ENCODE results near the gene MPPED2.

Gene MPPED2

GRCh38 chr11:30423279-30423648 is 162.9 kb downstream of the MPPED2 start:
- DNase-seq, result no peak

DNA sequence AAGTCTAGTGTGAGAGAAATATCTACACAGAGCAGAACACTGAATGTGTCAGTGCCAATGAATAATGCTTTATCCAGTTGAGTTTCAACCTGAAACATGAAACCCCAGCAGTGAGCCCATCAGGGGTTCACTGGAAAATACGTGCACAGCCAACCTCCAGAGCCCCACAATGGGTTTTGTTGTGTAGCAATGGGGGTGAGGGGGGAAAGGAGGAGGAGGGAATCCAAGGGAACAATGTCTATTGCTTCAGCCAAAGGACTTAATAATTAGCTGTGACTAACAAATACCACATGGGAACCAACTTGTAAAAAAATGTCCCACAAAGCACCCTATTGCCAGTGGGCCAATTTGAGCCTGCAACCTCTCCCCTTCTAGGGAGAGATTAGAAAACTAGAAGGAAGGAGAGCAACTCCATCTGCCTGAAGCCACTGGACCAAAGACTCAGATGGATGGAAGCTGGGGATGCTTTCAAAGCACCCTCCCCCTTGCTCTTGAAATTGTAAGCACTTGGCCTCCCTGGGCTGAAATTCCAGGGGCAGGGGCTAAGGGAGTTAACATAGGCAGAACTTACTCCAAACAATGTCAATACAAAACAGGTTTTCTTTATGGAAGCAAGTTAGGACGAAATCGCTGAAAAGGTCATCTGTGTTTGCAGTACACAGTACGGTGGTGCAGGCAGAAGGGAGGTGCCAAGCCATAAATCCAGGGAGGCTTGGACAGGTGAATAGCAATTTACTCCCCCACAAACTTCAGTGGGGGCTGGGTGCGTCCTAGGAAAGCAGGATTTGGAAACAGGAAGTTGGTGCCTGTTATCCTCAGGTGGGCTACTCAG is 163.5 kb downstream of the MPPED2 start:
- DNase-seq, result no peak

DNA sequence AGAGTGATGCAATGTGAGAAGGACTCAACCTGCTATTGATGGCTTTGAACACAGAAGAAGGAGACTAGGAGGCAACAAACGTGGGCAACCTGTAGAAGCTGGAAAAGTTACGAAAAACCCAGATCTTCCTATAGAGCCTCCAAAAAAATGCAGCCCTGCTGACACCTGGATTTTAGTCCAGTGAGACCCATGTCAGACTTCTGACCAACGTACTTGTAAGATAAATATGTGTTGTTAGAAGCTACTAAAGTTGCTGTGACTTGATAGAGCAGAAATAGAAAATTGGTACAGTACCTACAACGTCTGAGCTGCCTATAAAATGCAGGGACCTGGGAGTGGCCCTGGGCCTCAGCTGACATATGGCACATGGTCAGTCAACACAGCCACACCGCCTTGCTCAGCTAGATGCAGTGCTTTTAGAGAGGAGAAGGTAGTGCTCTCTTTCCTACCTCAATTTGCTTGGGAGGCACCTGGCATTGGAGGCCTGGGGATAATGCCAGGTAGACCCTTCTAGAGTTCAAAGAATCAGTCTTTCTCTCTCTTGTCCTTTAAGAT is 165.8 kb downstream of the MPPED2 start:
- DNase-seq, result no peak

DNA sequence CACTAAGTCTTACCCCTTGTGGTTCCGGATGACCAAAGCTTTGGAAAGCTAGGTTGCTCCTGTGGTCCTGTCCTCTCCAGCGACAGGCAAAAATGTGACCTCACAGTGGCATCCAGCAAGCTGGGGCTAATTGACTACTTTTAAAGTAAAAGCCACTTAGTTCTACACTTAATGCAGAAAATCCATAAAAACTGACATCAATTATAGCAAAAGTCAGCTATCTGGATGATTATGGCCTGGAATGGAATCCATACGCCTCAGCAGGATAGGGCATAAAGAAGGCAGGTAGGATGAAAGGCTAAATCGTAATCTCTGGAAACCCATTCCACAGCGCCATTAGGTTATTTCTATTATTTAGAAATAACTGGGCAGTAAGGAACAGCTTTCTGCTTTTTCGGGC is 171.3 kb downstream of the MPPED2 start:
- DNase-seq, result no peak

GRCh38 chr11:30414244-30414643 is 171.9 kb downstream of the MPPED2 start:
- no peak for DNase-seq

DNA sequence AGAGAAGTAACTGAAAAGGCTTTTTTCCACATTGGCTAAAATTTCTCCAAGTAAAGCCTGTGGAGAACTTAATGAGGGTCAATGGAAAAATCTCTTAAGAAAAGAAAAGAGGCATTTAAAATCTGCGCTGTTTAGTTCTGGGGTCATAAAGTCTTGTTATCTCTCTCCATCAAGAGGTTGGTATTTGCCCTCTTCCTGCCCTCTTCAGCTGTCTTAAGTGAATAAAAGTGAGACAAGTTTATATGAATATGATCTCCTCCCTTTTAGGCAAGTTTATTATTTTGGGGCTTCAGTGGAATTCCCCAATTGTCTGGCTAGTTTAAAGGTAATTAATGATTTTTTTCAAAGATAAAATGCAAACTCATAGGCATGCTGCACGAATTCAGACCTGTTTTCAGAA is 173.6 kb downstream of the MPPED2 start:
- DNase-seq, result no peak

DNA sequence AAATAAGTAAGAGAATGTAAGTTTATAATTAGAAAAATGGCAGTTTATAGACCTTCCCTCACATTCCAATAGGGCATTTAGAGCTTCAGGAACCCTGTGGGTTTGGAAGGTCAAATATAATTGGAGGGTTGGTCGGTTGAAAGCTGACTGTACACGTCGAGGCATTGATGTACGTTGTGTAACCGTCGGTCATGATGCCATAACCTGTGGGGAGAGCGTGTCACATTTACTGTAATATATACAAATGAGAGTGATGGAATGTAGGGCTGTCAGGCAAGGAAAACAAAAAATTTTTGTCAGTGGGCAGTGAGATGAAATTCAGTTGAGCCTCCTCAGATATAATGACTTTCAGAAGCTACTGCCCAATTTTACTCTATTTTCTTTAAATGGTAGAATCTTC is 174.8 kb downstream of the MPPED2 start:
- DNase-seq, result no peak

DNA sequence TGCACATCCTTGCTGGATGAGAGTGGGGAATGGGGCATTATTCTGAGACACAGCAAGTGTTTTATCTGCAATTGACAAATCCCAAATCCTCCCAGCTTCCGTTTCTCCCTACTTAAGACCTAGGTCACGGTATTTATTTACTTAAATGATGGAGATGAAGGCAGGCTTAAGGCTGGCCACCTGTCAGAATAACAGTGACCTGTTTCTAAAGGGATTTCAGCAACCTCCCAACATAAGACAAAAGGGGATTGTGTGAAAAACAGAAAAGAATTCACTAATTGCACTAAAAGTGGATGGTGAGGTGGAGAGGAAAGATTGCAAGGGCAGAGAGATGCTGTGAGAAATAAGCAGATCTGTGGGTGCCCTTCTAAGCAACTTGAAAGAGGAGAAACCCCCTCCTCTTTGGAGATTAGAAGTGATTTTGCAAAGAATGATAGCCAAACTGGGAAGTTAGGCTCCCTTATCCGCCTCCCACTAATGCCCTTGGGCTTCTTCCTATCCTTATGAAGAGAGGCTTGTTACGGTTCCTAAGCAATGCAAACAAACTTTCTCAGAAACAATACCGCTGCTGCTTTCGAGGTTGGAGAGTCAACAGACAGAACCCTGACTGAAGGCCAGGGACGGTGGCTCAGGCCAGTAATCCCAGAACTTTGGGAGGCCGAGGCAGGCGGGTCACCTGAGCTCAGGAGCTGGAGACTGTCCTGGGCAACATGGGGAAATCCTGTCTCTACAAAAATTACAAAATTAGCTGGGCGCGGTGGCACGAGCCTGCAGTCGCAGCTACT is 179.0 kb downstream of the MPPED2 start:
- no peak for DNase-seq

GRCh38 chr11:30405385-30405784 is 180.8 kb downstream of the MPPED2 start:
- no peak for DNase-seq

GRCh38 chr11:30404136-30404535 is 182.0 kb downstream of the MPPED2 start:
- no peak for DNase-seq

DNA sequence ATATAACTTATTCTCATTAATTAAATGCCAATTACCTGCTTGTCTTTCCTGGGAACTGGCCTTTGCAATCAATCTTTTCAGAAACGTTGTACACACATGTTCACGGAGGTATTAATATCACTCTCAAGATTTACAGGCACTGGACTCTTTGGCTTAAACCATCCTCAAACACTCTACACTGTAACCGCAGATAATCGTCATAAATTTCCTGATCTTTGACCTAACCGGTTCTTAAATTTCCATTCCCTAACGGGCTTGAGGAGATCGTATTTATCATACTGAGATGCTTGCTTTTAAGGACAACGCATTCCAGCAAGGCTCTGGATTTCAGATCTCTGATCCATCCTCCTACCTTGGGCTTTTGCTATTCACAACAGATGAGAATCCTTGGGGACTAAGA is 190.4 kb downstream of the MPPED2 start:
- no peak for DNase-seq

DNA sequence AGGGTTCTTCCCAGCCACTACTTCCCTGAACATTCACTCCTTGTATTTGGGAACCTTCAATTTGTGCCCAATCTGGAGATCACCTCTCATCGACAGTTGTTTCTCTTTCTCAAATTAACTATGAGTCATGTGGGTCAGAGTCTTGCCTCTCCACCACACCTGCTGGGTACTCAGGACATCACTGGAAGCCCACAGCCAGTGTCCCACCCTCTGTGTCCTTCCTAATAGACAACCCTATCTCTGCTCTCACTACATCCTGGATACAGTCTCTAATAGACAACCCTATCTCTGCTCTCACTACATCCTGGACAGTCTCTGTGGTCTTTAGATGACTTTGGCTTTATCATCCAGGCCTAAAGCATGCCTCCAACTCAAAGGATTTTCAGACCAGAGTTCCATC is 193.1 kb downstream of the MPPED2 start:
- no peak for DNase-seq

GRCh38 chr11:30392221-30392784 is 193.8 kb downstream of the MPPED2 start:
- peak in 6 of 56 donors; percentile 1 to 20 (median 2) for DNase-seq

DNA sequence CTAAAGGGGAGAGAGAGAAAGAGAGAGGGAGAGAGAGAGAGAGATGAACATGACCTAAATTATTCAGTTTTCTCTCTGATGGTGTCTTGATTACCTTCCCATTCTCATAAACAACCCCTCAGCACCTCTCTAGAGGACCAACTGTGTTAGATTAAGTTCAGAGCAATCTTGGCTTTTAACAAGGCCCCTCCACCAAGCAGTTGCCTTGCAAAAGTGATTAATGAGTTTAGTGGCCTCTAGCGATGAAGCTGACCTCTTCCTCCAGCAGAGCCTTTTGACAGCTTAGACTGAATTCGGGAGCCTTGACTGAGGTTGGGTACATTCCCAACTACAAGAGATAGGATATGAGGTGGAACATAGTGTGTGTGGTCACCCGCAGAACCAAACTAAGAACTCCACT is 197.2 kb downstream of the MPPED2 start:
- no peak for DNase-seq

DNA sequence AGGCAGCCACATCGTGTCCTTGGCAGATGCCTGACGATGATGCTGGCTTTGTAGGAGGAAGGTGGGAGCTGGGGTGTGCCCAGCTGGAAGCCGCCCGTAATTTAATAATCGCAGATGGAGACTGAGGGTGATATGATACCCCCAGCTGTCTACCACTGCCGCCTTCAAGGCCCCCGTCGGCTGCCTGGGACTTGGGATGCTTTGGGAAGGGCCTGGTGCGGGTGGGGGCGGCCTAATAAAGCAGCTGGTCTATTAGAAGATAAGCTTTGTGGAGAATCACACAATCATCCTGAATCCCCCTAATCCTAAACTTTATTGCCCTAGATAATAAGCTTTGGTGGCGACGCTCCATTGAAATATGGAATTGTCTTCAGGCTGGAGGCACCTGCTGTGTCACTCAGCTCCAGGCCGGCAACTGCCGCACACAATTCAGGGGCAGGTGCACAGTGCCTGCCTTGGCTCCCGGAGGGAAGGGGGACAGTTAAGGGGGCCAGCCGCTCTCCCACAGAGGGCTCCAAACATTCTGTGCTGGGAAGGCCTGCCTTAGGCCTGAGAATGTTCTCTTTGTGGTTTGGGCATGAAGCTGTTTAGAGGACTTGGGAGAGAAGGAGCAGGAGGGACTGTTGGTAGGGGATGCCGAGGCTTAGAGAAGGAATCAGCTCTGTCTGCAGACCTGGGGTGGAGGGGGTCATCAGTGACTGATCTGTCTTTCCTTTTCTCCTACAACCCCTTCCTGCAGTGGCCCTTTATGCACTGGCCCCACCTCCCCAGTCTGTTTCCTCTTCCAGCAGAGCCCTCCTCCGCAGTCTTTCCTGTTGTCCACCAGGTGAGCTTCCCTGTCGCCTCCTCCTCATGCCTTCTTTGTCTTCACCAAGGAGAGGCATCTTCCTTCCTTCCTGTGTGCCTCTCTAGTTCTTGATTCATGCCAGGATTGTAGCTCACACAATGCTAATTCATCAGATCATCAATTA is 198.0 kb downstream of the MPPED2 start:
- DNase-seq, result no peak

- no peak for DNase-seq
Observed at GRCh38 chr11:30381879-30382278, 204.3 kb downstream of the MPPED2 start.

- no peak for DNase-seq
Observed at GRCh38 chr11:30380846-30381245, 205.3 kb downstream of the MPPED2 start.

- no peak for DNase-seq
Observed at GRCh38 chr11:30377347-30377746, 208.8 kb downstream of the MPPED2 start.

DNA sequence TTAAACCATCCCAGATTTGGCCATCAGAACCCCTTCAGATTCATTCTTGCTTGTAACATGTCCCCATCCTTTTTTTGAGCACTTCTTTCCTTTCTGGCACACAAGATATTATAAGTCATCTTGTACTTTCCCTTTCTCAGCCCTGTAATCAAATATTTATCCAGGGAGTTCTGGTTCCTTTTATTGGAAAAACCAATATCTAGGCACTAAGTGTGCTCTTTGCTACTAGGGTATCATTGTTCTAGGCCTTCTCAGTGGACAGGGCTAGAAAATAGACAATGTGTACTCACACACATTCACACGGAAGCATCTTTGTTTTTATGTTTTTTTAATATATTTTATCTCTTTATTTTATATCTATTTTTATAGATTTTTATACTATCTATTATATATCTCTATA is 216.0 kb downstream of the MPPED2 start:
- DNase-seq, result no peak

DNA sequence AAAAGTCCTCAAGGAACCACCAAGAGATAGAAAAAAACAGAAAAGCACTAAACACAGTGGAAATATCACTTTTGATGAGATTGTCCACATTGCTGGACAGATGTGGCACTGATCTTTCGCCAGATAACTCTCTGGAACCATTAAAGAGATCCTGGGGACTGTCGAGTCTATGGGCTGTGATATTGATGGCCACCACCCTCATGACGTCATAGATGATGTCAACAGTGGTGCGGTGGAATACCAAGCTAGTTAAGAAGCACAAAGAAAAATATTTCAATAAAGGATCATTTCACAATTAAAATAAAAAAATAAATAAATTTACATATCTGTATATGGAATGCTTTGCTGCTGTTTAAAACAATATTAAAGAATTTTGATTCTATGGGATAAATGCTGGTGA is 217.8 kb downstream of the MPPED2 start:
- DNase-seq, result no peak

Measured in amygdala (tissue), 56 donors.